H1 (cell line): ENCODE results near the gene MOB2. TPM values are rescaled to one million over a fixed set of nuclear protein-coding genes. Genes with fewer than 3 reads are reported as not detected.

Experiments used
- CTCF ChIA-PET: fragments of 300-600 bp; sonication (Branson Sonifier 250); formaldehyde crosslinking; loops from one replicate; lab custom pipeline; 2021; ENCODE audit not compliant: partially characterized antibody; lab: Charles Lee
- POLR2A ChIA-PET: fragments of 300-600 bp; sonication (Branson Sonifier 250); formaldehyde crosslinking; loops from one replicate; lab custom pipeline; 2021; ENCODE audit warnings: inconsistent platforms; ENCODE audit not compliant: partially characterized antibody; lab: Charles Lee
- DNase-seq, 2 experiments: peaks; one replicate each; pipeline versions ENCODE4 v3.0.0 to v3.0.0-alpha.2; 2010 to 2022; ENCODE audit warnings: low spot score in 2 of 2, low read depth in 1 of 2, mixed read lengths in 1 of 2
- FAIRE-seq: peaks from 2 replicates; lab custom pipeline; 2011; peaks lifted over from hg19 to GRCh38; lab: Jason Lieb, UNC
- H2AFZ ChIP-seq: 2 replicates; pipeline ENCODE4 v1.8.1; 2012; ENCODE audit warnings: low read length, inconsistent platforms
- H2AK5ac ChIP-seq: 2 replicates; pipeline ENCODE4 v1.6.1; 2013; ENCODE audit warnings: low read depth, low read length
- H2BK120ac ChIP-seq: replicated peaks from 2 replicates; pipeline ENCODE3; 2013; ENCODE audit warnings: low read depth, low read length, inconsistent platforms
- H2BK12ac ChIP-seq: 2 replicates; pipeline ENCODE4 v1.6.1; 2013; ENCODE audit warnings: low read depth, low read length
- H2BK15ac ChIP-seq: 2 replicates; pipeline ENCODE4 v1.6.1; 2013; ENCODE audit warnings: low read length
- H2BK20ac ChIP-seq: 2 replicates; pipeline ENCODE4 v1.6.1; 2013; ENCODE audit warnings: low read length
- H2BK5ac ChIP-seq: 2 replicates; pipeline ENCODE4 v1.6.1; 2013; ENCODE audit warnings: low read depth, low read length
- H3K14ac ChIP-seq: 2 replicates; pipeline ENCODE4 v1.6.1; 2013; ENCODE audit warnings: inconsistent platforms; ENCODE audit not compliant: insufficient read length
- H3K18ac ChIP-seq: 2 replicates; pipeline ENCODE4 v1.6.1; 2013; ENCODE audit warnings: low read length; ENCODE audit errors: extremely low read depth
- H3K23ac ChIP-seq: 2 replicates; pipeline ENCODE4 v1.6.1; 2013; ENCODE audit warnings: inconsistent platforms; ENCODE audit not compliant: insufficient read length
- H3K23me2 ChIP-seq: 2 replicates; pipeline ENCODE4 v1.6.1; 2013; ENCODE audit warnings: low read depth, low read length
- H3K27ac ChIP-seq: 2 replicates; pipeline ENCODE4 v1.6.1; 2011; ENCODE audit warnings: low read depth, low read length, inconsistent platforms
- H3K27me3 ChIP-seq, 4 experiments: replicated peaks in 1 of 4; 1 replicate in 1 of 4; 2 replicates in 3 of 4; pipeline versions ENCODE4 v1.6.1 to v1.8.1; 2011 to 2013; ENCODE audit warnings: low read length in 3 of 4, mild to moderate bottlenecking in 3 of 4, inconsistent platforms in 2 of 4, mixed read lengths in 2 of 4, moderate library complexity in 1 of 4; ENCODE audit not compliant: control insufficient read depth in 3 of 4, insufficient read depth in 3 of 4; ENCODE audit errors: extremely low read depth in 1 of 4
- H3K36me3 ChIP-seq, 4 experiments: 2 replicates each; pipeline versions ENCODE4 v1.6.1 to v1.8.1; 2011 to 2013; ENCODE audit warnings: mild to moderate bottlenecking in 4 of 4, low read length in 3 of 4, moderate library complexity in 2 of 4, control low read depth in 1 of 4, inconsistent platforms in 1 of 4; ENCODE audit not compliant: insufficient read depth in 4 of 4, control insufficient read depth in 2 of 4
- H3K4ac ChIP-seq: replicated peaks from 2 replicates; pipeline ENCODE3; 2013; ENCODE audit warnings: low read length, low read depth, mixed read lengths, inconsistent platforms; ENCODE audit not compliant: insufficient read length
- H3K4me1 ChIP-seq, 4 experiments: replicated peaks in 1 of 4; 1 replicate in 1 of 4; 2 replicates in 3 of 4; pipeline versions ENCODE4 v1.6.1 to v1.8.1; 2011 to 2013; ENCODE audit warnings: low read length in 3 of 4, inconsistent platforms in 2 of 4, mixed read lengths in 1 of 4; ENCODE audit not compliant: insufficient read depth in 4 of 4, control insufficient read depth in 3 of 4
- H3K4me2 ChIP-seq, 2 experiments: 2 replicates each; pipeline versions ENCODE4 v1.6.1 to v1.8.1; 2011 to 2013; ENCODE audit warnings: low read depth in 2 of 2, low read length in 2 of 2, control low read depth in 1 of 2, inconsistent platforms in 1 of 2, mild to moderate bottlenecking in 1 of 2; ENCODE audit not compliant: insufficient read depth in 1 of 2
- H3K4me3 ChIP-seq, 4 experiments: fragments of 200-600, 300-600 bp in 1 of 4; sonication (generic), shearing (Covaris generic), sonication (Bioruptor Twin) in 1 of 4; 2 replicates each; pipeline versions ENCODE4 v1.5.1 to v1.8.1; 2011 to 2016; ENCODE audit warnings: low read length in 4 of 4, low read depth in 3 of 4, control low read depth in 2 of 4, inconsistent platforms in 2 of 4, mild to moderate bottlenecking in 2 of 4, mixed read lengths in 1 of 4, moderate library complexity in 1 of 4; ENCODE audit not compliant: insufficient read depth in 2 of 4; ENCODE audit errors: extremely low read depth in 1 of 4
- H3K56ac ChIP-seq: replicated peaks from 2 replicates; pipeline ENCODE3; 2013; ENCODE audit warnings: low read depth, mild to moderate bottlenecking, mixed read lengths, low read length, inconsistent platforms; ENCODE audit not compliant: insufficient read length
- H3K79me1 ChIP-seq: 2 replicates; pipeline ENCODE4 v1.6.1; 2013; ENCODE audit warnings: low read depth, low read length, control low read depth
- H3K79me2 ChIP-seq, 2 experiments: 2 replicates each; pipeline versions ENCODE4 v1.6.1 to v1.8.1; 2012 to 2013; ENCODE audit warnings: low read length in 2 of 2, mild to moderate bottlenecking in 2 of 2, inconsistent platforms in 1 of 2; ENCODE audit not compliant: insufficient read depth in 2 of 2, control insufficient read depth in 1 of 2
- H3K9ac ChIP-seq, 4 experiments: replicated peaks in 1 of 4; 1 replicate in 1 of 4; 2 replicates in 3 of 4; pipeline versions ENCODE4 v1.6.1 to v1.8.1; 2011 to 2013; ENCODE audit warnings: low read depth in 3 of 4, low read length in 3 of 4, control low read depth in 2 of 4, mild to moderate bottlenecking in 2 of 4, moderate library complexity in 2 of 4, inconsistent platforms in 1 of 4; ENCODE audit errors: extremely low read depth in 1 of 4
- H3K9me3 ChIP-seq, 2 experiments: 2 replicates each; pipeline versions ENCODE4 v1.6.1 to v1.8.1; 2012 to 2013; ENCODE audit warnings: mild to moderate bottlenecking in 2 of 2, moderate library complexity in 2 of 2, control low read depth in 1 of 2, inconsistent platforms in 1 of 2, low read depth in 1 of 2, low read length in 1 of 2, mixed read lengths in 1 of 2; ENCODE audit not compliant: insufficient read depth in 2 of 2
- H4K20me1 ChIP-seq, 2 experiments: replicated peaks in 1 of 2; 2 replicates each; pipeline versions ENCODE3 to v1.8.1; 2011 to 2013; ENCODE audit warnings: inconsistent platforms in 2 of 2, low read length in 2 of 2, mild to moderate bottlenecking in 1 of 2; ENCODE audit not compliant: insufficient read depth in 2 of 2, control insufficient read depth in 1 of 2
- H4K5ac ChIP-seq: 2 replicates; pipeline ENCODE4 v1.6.1; 2013; ENCODE audit warnings: low read length, low read depth, mixed read lengths, inconsistent platforms; ENCODE audit not compliant: insufficient read length
- H4K8ac ChIP-seq: 2 replicates; pipeline ENCODE4 v1.8.0; 2013; ENCODE audit warnings: mild to moderate bottlenecking, moderate library complexity, low read length, inconsistent platforms; ENCODE audit not compliant: insufficient read depth; ENCODE audit errors: extremely low read depth
- H4K91ac ChIP-seq: replicated peaks from 2 replicates; pipeline ENCODE3; 2013; ENCODE audit warnings: low read length, mixed read lengths, inconsistent platforms; ENCODE audit not compliant: insufficient read length
- CBX5 ChIP-seq: fragments of 300-800, 300-1000 bp; sonication (generic); IDR thresholded peaks from 2 replicates; pipeline ENCODE4 v1.7.1; 2016; ENCODE audit warnings: antibody characterized with exemption, low read length, low read depth
- CTCF ChIP-seq, 3 experiments: IDR thresholded peaks; 1 replicate in 2 of 3; 2 replicates in 1 of 3; pipeline versions ENCODE4 v1.5.1 to v1.6.1; 2011; ENCODE audit warnings: low read length in 3 of 3, mild to moderate bottlenecking in 3 of 3, inconsistent platforms in 2 of 3, low read depth in 1 of 3, moderate library complexity in 1 of 3; ENCODE audit not compliant: insufficient read depth in 1 of 3; ENCODE audit errors: control extremely low read depth in 1 of 3
- EZH2 ChIP-seq: fragments of 200-600 bp; sonication (generic); IDR thresholded peaks from 2 replicates; pipeline ENCODE4 v1.7.1; 2012; ENCODE audit warnings: low read depth, mild to moderate bottlenecking, moderate library complexity, low read length, inconsistent platforms; ENCODE audit not compliant: severe bottlenecking
- SIN3A ChIP-seq, 2 experiments: IDR thresholded peaks in 1 of 2; conservative IDR thresholded peaks in 1 of 2; 2 replicates each; pipeline ENCODE4 v1.6.1; 2011 to 2012; ENCODE audit warnings: low read length in 2 of 2, improper control_type of control experiment in 1 of 2, low read depth in 1 of 2, mild to moderate bottlenecking in 1 of 2
- TCF12 ChIP-seq: IDR thresholded peaks from 2 replicates; pipeline ENCODE4 v1.6.1; 2011; ENCODE audit warnings: low read depth, mild to moderate bottlenecking, low read length
- WGBS, 2 experiments: shearing (Covaris generic) in 1 of 2; methylation state at CpG; one replicate each; pipeline versions ENCODE4 v1.1.6 to v1.1.7; 2013 to 2015; ENCODE audit warnings: low lambda C conversion rate in 2 of 2, mixed read lengths in 2 of 2, inconsistent platforms in 1 of 2, low coverage in 1 of 2, missing lambda C conversion rate in 1 of 2; ENCODE audit not compliant: insufficient replicate concordance in 2 of 2, insufficient coverage in 1 of 2, insufficient read length in 1 of 2; ENCODE audit errors: extremely low coverage in 1 of 2, missing lambda C conversion rate in 1 of 2; 5-methylcytosine and 5-hydroxymethylcytosine counted together
- polyA plus RNA-seq, 7 experiments: library from polyadenylated mRNA; depleted of rRNA in 3 of 7; stranded (reverse) in 5 of 7; unstranded in 2 of 7; fragments of >200 nt in 5 of 7; fragments of 200-250 nt in 2 of 7; gene quantifications; 1 replicate in 5 of 7; 2 replicates in 1 of 7; 4 replicates in 1 of 7; pipeline versions ENCODE4 v1.2.1 to v1.2.3, GENCODE V29; 2011 to 2013; ENCODE audit warnings: missing spikeins in 2 of 7, mixed read lengths in 2 of 7
- total RNA-seq: library from RNA; stranded (reverse); fragmentation: NEBNext Ultra II Directional; extraction: Animal tissue kit (Norgen Biotek cat#: 25700); gene quantifications from 2 replicates; pipeline ENCODE4 v1.2.1, GENCODE V29; 2021

The MOB2 gene
- total and polyA plus RNA-seq, 2 of the 8 experiments (the other 6 are each of a cell fraction or from before 2014, with no cell fraction given), result 18.6 to 28.2 TPM

GRCh38 chr11:1500466-1501420 is 14.2 kb upstream of the MOB2 start:
- Histone ChIP-seq H3K27ac (no peak overlapping the region), H3K4me2 (no peak overlapping the region), H4K20me1 (peaks cover 5 to 12% of the 10 kb centered on the region in 2 experiments), H2BK5ac (no peak overlapping the region), H4K91ac (no peak overlapping the region), H3K23me2 (no peaks in the 10 kb centered on the region), H2AK5ac (no peak overlapping the region), H3K9me3 (peaks cover 0 to 8% of the 10 kb centered on the region in 2 experiments; a peak in 1 of 4 replicates), H3K4me3 (no peak overlapping the region), H3K4me1 (peaks cover 1 to 6% (median 4%) of the 10 kb centered on the region in 4 experiments; a peak in 5 of 7 replicates), H3K4ac (no peak overlapping the region), H3K18ac (no peak overlapping the region), H4K5ac (no peak overlapping the region), H3K14ac (no peak overlapping the region), H3K79me1 (peaks cover 19% of the 10 kb centered on the region), H3K27me3 (no peaks in the 10 kb centered on the region), H3K79me2 (peaks cover 0 to 26% of the 10 kb centered on the region in 2 experiments; a peak in 2 of 4 replicates), H3K56ac (no peak overlapping the region), H2BK12ac (no peak overlapping the region), H2BK20ac (no peak overlapping the region), H4K8ac (peak overlapping the region; percentile 37; the same call in 1 of the 2 replicates), H2BK120ac (no peak overlapping the region), H2AFZ (no peak overlapping the region), H2BK15ac (no peak overlapping the region), H3K9ac (no peak overlapping the region), H3K23ac (no peak overlapping the region), H3K36me3 (no peaks in the 10 kb centered on the region)
- no peak for FAIRE-seq
- TF ChIP-seq SIN3A (conservative IDR thresholded peaks at IDR 0.05 in 1 of 2, IDR thresholded peaks at IDR 0.05 in 1 of 2; ENCODE audit: low read depth in 1 of 2, low read length in 2 of 2), result no peak
- TF ChIP-seq CBX5, result no peak
- no peak for TF ChIP-seq EZH2
- no peak for TF ChIP-seq CTCF (IDR thresholded peaks at IDR 0.05; ENCODE audit: control extremely low read depth in 1 of 3, insufficient read depth in 1 of 3, low read depth in 1 of 3, low read length in 3 of 3)
- no peak for TF ChIP-seq TCF12
- 92% methylated on average over 27 of the region's 28 CpGs; no CpG with 5 or more reads in 1 of the 2 experiments for WGBS, 2 experiments
- ChIA-PET CTCF (interaction anchor here (1.0 to 1.1 kb wide), 2 partner anchors 10 to 14 kb away, joined by 3 read pairs; no protein-coding TSS in a partner anchor), POLR2A (no interaction called here)
- DNase-seq, result no peak
